BLaER1 treated with 17β-estradiol and CSF1 and Interleukin-3, amounts not matched to agents 10 nM and 100 nM (cell line): ENCODE measurements around the gene AUTS2.
A peak's percentile ranks its signal among the peaks of the same experiment; 100 is the strongest.

Experiments used
- H3K27ac ChIP-seq, 11 experiments: shearing (Covaris generic); formaldehyde crosslinking; 2 replicates each; pipeline ENCODE4 v1.8.1; 2022
- H3K27me3 ChIP-seq, 11 experiments: shearing (Covaris generic); formaldehyde crosslinking; 2 replicates each; pipeline ENCODE4 v1.8.1; 2022
- H3K36me3 ChIP-seq, 11 experiments: shearing (Covaris generic); formaldehyde crosslinking; 2 replicates each; pipeline ENCODE4 v1.8.1; 2022
- H3K4me1 ChIP-seq, 10 experiments: shearing (Covaris generic); formaldehyde crosslinking; 2 replicates each; pipeline ENCODE4 v1.8.1; 2022
- H3K4me2 ChIP-seq, 11 experiments: shearing (Covaris generic); formaldehyde crosslinking; 2 replicates each; pipeline ENCODE4 v1.8.1; 2022
- H3K4me3 ChIP-seq, 10 experiments: shearing (Covaris generic); formaldehyde crosslinking; 2 replicates each; pipeline ENCODE4 v1.8.1; 2022
- H3K9ac ChIP-seq, 11 experiments: shearing (Covaris generic); formaldehyde crosslinking; 2 replicates each; pipeline ENCODE4 v1.8.1; 2022
- H3K9me3 ChIP-seq, 11 experiments: shearing (Covaris generic); formaldehyde crosslinking; replicated peaks in 1 of 11; 2 replicates each; pipeline ENCODE4 v1.8.1; 2022
- H4K20me1 ChIP-seq, 11 experiments: shearing (Covaris generic); formaldehyde crosslinking; 2 replicates each; pipeline ENCODE4 v1.8.1; 2022
- Cebpa-rat ChIP-seq, 11 experiments: shearing (Covaris generic); IDR thresholded peaks; 2 replicates each; pipeline ENCODE4 v1.8.1; 2022

AUTS2 gene

DNA sequence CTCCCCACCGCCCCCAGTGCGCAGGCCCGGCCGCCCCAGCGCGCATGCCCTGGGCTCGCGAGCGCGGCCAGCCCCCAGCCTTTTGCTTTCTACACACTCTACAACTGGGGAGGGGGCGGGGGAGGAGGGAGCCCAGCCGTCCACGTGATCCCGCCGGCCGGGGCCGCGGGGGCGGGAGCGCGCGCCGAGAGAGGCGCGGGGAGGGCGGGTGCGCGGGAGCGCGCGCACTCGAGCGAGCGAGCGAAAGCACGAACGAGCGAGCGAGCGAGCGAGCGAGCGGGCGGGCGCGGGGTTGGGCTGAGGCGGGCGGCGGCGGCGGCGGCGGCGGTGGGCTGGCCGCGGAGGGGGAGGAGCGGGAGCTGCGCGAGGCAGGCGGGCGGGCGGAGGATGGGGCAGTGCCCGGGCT, at the start of gene AUTS2:
TSS of gene AUTS2 (plus strand) at position 395 of the 406 bp plus-strand sequence. CDS start 1,179 bp downstream, outside the sequence.
- H3K27ac ChIP-seq: peak within 1 kb of the TSS; percentile 72 to 98 (median 93)
- peak within 1 kb of the TSS; percentile 89 to 97 (median 93) for H3K9ac ChIP-seq
- H3K27me3 ChIP-seq: no peaks in the 10 kb centered on the region
- H3K4me2 ChIP-seq: peak within 1 kb of the TSS; percentile 89 to 98 (median 95)
- H3K36me3 ChIP-seq: no peaks in the 10 kb centered on the region
- H4K20me1 ChIP-seq: peaks cover 8 to 35% (median 29%) of the 10 kb centered on the region in 11 experiments; a peak in 20 of 22 replicates
- H3K4me1 ChIP-seq: peaks cover 29 to 46% (median 43%) of the 10 kb centered on the region in 10 experiments
- no peaks in the 10 kb centered on the region for H3K9me3 ChIP-seq
- peak within 1 kb of the TSS; percentile 83 to 96 (median 93) for H3K4me3 ChIP-seq
- TF ChIP-seq Cebpa-rat (IDR thresholded peaks at IDR 0.05): no peak

- Histone ChIP-seq H3K9ac (no peak overlapping the region), H4K20me1 (no peaks in the 10 kb centered on the region), H3K4me3 (no peak overlapping the region), H3K36me3 (no peaks in the 10 kb centered on the region), H3K27me3 (no peaks in the 10 kb centered on the region), H3K4me1 (no peaks in the 10 kb centered on the region; a peak in 1 of 20 replicates), H3K27ac (no peak overlapping the region), H3K4me2 (no peak overlapping the region), H3K9me3 (no peaks in the 10 kb centered on the region)
- TF ChIP-seq Cebpa-rat (IDR thresholded peaks at IDR 0.05): no peak
Observed at GRCh38 chr7:69550991-69551390, 47.3 kb upstream of the AUTS2 start.

DNA sequence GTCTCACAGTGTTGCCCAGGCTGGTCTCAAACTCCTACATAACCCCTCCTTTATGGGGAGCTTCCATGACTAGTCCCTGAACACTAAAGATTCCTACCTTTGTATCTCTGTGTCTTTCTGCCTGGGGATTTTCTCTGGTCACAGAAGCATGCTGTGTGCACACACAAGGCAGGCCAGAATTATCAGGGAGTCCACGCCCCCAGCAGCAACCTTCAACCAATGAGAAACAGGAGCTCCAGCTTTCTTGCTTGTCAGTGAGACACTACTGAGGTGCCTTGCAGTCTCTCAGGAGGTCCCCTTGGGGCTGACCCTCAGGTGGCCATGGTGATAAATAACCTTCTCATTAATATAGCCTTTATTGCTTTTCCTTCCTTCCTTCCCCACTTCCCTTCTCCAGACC, 45.1 kb upstream of the AUTS2 start:
- H3K36me3 ChIP-seq: no peaks in the 10 kb centered on the region
- H3K27ac ChIP-seq: no peak overlapping the region
- H3K27me3 ChIP-seq: no peaks in the 10 kb centered on the region
- H3K4me1 ChIP-seq: no peaks in the 10 kb centered on the region; a peak in 1 of 20 replicates
- no peaks in the 10 kb centered on the region for H4K20me1 ChIP-seq
- H3K9ac ChIP-seq: no peak overlapping the region
- no peak overlapping the region for H3K4me3 ChIP-seq
- H3K4me2 ChIP-seq: no peak overlapping the region
- TF ChIP-seq Cebpa-rat (IDR thresholded peaks at IDR 0.05): no peak
- H3K9me3 ChIP-seq: no peaks in the 10 kb centered on the region

GRCh38 chr7:69561266-69561960, 36.9 kb upstream of the AUTS2 start:
- no peaks in the 10 kb centered on the region for H3K27me3 ChIP-seq
- H3K4me2 ChIP-seq: no peak overlapping the region
- no peak for TF ChIP-seq Cebpa-rat (IDR thresholded peaks at IDR 0.05)
- H3K36me3 ChIP-seq: no peaks in the 10 kb centered on the region
- peaks cover 0 to 6% (median 0%) of the 10 kb centered on the region in 10 experiments; a peak in 4 of 20 replicates for H3K4me1 ChIP-seq
- H3K9me3 ChIP-seq: no peaks in the 10 kb centered on the region
- no peaks in the 10 kb centered on the region; a peak in 1 of 22 replicates for H4K20me1 ChIP-seq
- no peak overlapping the region for H3K4me3 ChIP-seq
- no peak overlapping the region for H3K27ac ChIP-seq
- no peak overlapping the region for H3K9ac ChIP-seq

DNA sequence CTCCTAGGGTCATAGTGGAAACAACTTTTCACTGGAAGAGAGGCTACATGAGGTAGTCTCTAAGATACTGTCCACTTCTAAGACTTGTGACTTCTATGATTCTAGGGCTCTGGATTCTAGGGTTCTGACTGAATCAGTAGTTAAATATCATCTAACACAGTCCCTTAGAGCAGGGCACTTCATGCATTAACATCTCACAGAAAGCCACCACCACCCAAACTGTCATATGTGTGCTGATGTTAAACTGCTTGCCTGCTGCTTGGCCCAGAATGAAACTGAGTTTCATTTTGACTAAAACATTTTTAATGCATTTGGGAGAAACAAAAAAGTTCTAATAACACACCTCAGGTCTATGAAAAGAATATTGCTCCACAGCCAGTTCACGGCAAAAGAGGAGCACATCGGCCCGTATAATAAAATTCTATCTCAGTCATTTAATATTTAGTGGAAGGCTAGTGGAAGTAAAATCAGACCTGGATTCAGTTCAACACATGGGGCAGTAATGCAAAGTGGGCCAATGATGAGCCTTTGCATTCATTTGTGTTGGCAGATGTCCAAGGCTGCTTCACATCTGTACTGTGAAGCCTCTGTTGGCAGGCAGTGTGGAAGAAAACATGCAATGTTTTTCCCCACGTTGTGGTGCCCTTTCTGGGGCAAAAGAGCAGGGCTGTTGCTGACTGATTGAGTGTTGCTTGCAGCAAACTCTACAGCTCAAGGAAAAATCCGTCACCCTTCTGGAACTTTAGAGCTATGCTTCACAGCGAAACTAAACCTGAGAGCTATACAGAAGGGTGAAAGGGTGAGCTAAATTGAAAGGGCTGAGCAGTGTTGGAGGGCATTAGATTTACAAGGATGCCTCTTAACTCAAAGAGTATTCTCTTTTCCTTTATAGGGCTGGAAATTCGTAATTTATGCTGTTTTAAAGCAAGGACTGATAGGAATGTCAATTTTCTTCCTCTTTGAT, 33.5 kb upstream of the AUTS2 start:
- Histone ChIP-seq H3K36me3 (no peaks in the 10 kb centered on the region), H3K4me3 (no peak overlapping the region), H3K9me3 (no peaks in the 10 kb centered on the region), H3K27ac (no peak overlapping the region), H3K9ac (no peak overlapping the region), H3K4me1 (peaks cover 0 to 6% (median 0%) of the 10 kb centered on the region in 10 experiments; a peak in 4 of 20 replicates), H3K27me3 (no peaks in the 10 kb centered on the region), H4K20me1 (no peaks in the 10 kb centered on the region; a peak in 1 of 22 replicates), H3K4me2 (no peak overlapping the region)
- no peak for TF ChIP-seq Cebpa-rat (IDR thresholded peaks at IDR 0.05)

GRCh38 chr7:69567800-69568199, 30.5 kb upstream of the AUTS2 start:
- Histone ChIP-seq H3K27me3 (no peaks in the 10 kb centered on the region), H3K9me3 (no peaks in the 10 kb centered on the region), H3K36me3 (no peaks in the 10 kb centered on the region), H3K9ac (no peak overlapping the region), H3K27ac (no peak overlapping the region), H3K4me3 (no peak overlapping the region), H3K4me1 (peaks cover 0 to 6% (median 0%) of the 10 kb centered on the region in 10 experiments; a peak in 5 of 20 replicates), H3K4me2 (no peak overlapping the region), H4K20me1 (no peaks in the 10 kb centered on the region)
- TF ChIP-seq Cebpa-rat (IDR thresholded peaks at IDR 0.05): no peak

DNA sequence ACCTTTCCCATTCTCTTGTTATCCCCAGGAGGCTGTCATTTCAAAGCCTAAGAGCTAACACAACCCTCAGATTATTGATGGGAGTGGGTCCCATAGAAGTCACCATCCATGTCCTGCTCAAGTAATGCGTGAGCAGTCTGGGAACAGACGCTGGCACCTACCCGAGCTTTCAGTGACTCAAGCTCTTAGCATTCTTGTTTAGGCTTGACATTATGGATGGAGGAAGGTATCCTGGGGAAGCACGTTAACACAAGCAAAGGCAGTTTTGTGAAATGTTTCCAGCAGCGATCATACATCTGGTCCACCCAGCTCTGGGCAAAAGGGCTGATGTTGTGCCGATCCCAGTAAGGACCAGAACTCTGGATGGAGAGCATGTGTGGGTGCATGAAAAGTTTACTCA, 30.0 kb upstream of the AUTS2 start:
- Histone ChIP-seq H3K27me3 (no peaks in the 10 kb centered on the region), H3K4me2 (no peak overlapping the region), H3K9me3 (no peaks in the 10 kb centered on the region), H3K36me3 (no peaks in the 10 kb centered on the region), H3K4me3 (no peak overlapping the region), H3K27ac (no peak overlapping the region), H3K4me1 (peaks cover 0 to 6% (median 0%) of the 10 kb centered on the region in 10 experiments; a peak in 5 of 20 replicates), H3K9ac (no peak overlapping the region), H4K20me1 (no peaks in the 10 kb centered on the region)
- no peak for TF ChIP-seq Cebpa-rat (IDR thresholded peaks at IDR 0.05)

GRCh38 chr7:69575651-69576050, 22.6 kb upstream of the AUTS2 start:
- no peaks in the 10 kb centered on the region for H3K36me3 ChIP-seq
- H3K27me3 ChIP-seq: no peaks in the 10 kb centered on the region
- H3K27ac ChIP-seq: no peak overlapping the region
- no peak for TF ChIP-seq Cebpa-rat (IDR thresholded peaks at IDR 0.05)
- no peak overlapping the region for H3K9ac ChIP-seq
- H3K9me3 ChIP-seq: no peaks in the 10 kb centered on the region
- H3K4me1 ChIP-seq: no peaks in the 10 kb centered on the region; a peak in 1 of 20 replicates
- no peaks in the 10 kb centered on the region for H4K20me1 ChIP-seq
- H3K4me2 ChIP-seq: no peak overlapping the region
- no peak overlapping the region for H3K4me3 ChIP-seq

DNA sequence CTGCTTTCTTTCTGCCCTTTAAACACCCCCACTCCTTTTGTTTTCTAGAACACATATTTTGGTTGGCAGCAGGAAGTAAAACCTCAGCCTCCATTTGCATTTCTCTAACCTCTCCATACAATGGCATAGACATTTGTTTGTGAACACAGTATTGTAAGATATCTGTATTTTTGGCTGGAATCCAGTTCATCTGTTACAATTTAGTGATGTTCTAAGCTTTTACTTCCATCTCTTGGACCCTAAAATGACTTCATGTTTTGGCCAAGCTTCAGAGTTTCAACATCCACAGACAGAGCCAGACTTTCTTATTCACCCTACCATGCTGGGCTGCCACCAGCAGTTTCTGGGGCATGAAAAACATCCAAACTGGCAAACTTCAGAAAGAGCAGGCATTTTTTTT, 21.1 kb upstream of the AUTS2 start:
- H3K9ac ChIP-seq: no peak overlapping the region
- H3K27ac ChIP-seq: no peak overlapping the region

More for the DNA sequence above, 21.1 kb upstream of the AUTS2 start:
- no peak overlapping the region for H3K4me2 ChIP-seq
- no peaks in the 10 kb centered on the region for H3K9me3 ChIP-seq
- H4K20me1 ChIP-seq: no peaks in the 10 kb centered on the region
- no peaks in the 10 kb centered on the region for H3K27me3 ChIP-seq
- no peak for TF ChIP-seq Cebpa-rat (IDR thresholded peaks at IDR 0.05)
- H3K4me1 ChIP-seq: no peaks in the 10 kb centered on the region
- no peak overlapping the region for H3K4me3 ChIP-seq
- H3K36me3 ChIP-seq: no peaks in the 10 kb centered on the region
